CD14-positive monocyte (primary cell): ENCODE data around the gene SZT2. TPM values are rescaled to one million over a fixed set of nuclear protein-coding genes. Genes with fewer than 3 reads are reported as not detected.

ENCODE experiments used
- DNase-seq, 3 donors: peaks; one replicate each; pipeline ENCODE4 v3.0.0-alpha.2; 2011 to 2022
- H2AFZ ChIP-seq: 2 replicates; pipeline ENCODE4 v1.6.0; 2012; ENCODE audit warnings: mild to moderate bottlenecking, low read depth, low read length, inconsistent platforms; ENCODE audit not compliant: insufficient read depth, poor library complexity, severe bottlenecking
- H3K27ac ChIP-seq, 2 donors: 1 replicate in 1 of 2; 2 replicates in 1 of 2; pipeline ENCODE4 v1.5.1; 2012 to 2013; ENCODE audit warnings: low read length in 2 of 2, control low read depth in 1 of 2, inconsistent platforms in 1 of 2, low read depth in 1 of 2, mild to moderate bottlenecking in 1 of 2
- H3K27me3 ChIP-seq, 2 donors: one replicate each; pipeline versions ENCODE4 v1.6.0 to v1.6.1; 2011 to 2013; ENCODE audit warnings: low read length in 2 of 2; ENCODE audit not compliant: control insufficient read depth in 2 of 2, insufficient read depth in 2 of 2
- H3K36me3 ChIP-seq, 2 donors: replicated peaks in 1 of 2; 1 replicate in 1 of 2; 2 replicates in 1 of 2; pipeline versions ENCODE4 v1.5.1 to v1.6.1; 2012 to 2013; ENCODE audit warnings: low read length in 2 of 2, control low read depth in 1 of 2, inconsistent platforms in 1 of 2, mild to moderate bottlenecking in 1 of 2; ENCODE audit not compliant: insufficient read depth in 2 of 2, control insufficient read depth in 1 of 2
- H3K4me1 ChIP-seq, 2 donors: 1 replicate in 1 of 2; 2 replicates in 1 of 2; pipeline versions ENCODE4 v1.5.1 to v1.6.1; 2012 to 2013; ENCODE audit warnings: low read length in 2 of 2, control low read depth in 1 of 2, inconsistent platforms in 1 of 2, mild to moderate bottlenecking in 1 of 2, moderate library complexity in 1 of 2; ENCODE audit not compliant: insufficient read depth in 2 of 2, control insufficient read depth in 1 of 2
- H3K4me2 ChIP-seq: replicated peaks from 2 replicates; pipeline ENCODE3; 2012; ENCODE audit warnings: low read length, moderate library complexity, mild to moderate bottlenecking; ENCODE audit not compliant: poor library complexity, severe bottlenecking; ENCODE audit errors: extremely low read depth
- H3K4me3 ChIP-seq, 3 experiments: fragments of 200-600 bp in 1 of 3; sonication (generic) in 1 of 3; replicated peaks in 1 of 3; 1 replicate in 2 of 3; 2 replicates in 1 of 3; pipeline ENCODE4 v1.5.1; 2011 to 2013; ENCODE audit warnings: low read length in 3 of 3, mild to moderate bottlenecking in 3 of 3, control low read depth in 2 of 3, low read depth in 2 of 3, inconsistent platforms in 1 of 3, moderate library complexity in 1 of 3
- H3K79me2 ChIP-seq: 2 replicates; pipeline ENCODE4 v1.6.0; 2012; ENCODE audit warnings: mild to moderate bottlenecking, control low read depth, inconsistent platforms, low read length, moderate library complexity; ENCODE audit not compliant: insufficient read depth
- H3K9ac ChIP-seq: 2 replicates; pipeline ENCODE4 v1.6.0; 2017; ENCODE audit warnings: low read length, mild to moderate bottlenecking; ENCODE audit not compliant: insufficient read depth, poor library complexity, severe bottlenecking
- H3K9me3 ChIP-seq, 2 donors: replicated peaks in 1 of 2; 1 replicate in 1 of 2; 2 replicates in 1 of 2; pipeline versions ENCODE4 v1.5.1 to v1.6.1; 2012 to 2013; ENCODE audit warnings: low read length in 2 of 2, control low read depth in 1 of 2; ENCODE audit not compliant: control insufficient read depth in 1 of 2, insufficient read depth in 1 of 2
- H4K20me1 ChIP-seq: 2 replicates; pipeline ENCODE4 v1.6.0; 2012; ENCODE audit warnings: mild to moderate bottlenecking, low read length, control low read depth, moderate library complexity; ENCODE audit not compliant: insufficient read depth
- H3K27ac Mint-ChIP-seq, 7 donors: one replicate each; pipeline ENCODE4 v1.8.0; 2020; ENCODE audit warnings: mild to moderate bottlenecking in 7 of 7, mixed read lengths in 7 of 7, moderate library complexity in 6 of 7, inconsistent platforms in 2 of 7
- H3K27me3 Mint-ChIP-seq, 3 donors: one replicate each; pipeline ENCODE4 v1.8.0; 2021 to 2022; ENCODE audit warnings: low read depth in 3 of 3, mild to moderate bottlenecking in 3 of 3, mixed read lengths in 3 of 3, moderate library complexity in 3 of 3, inconsistent platforms in 1 of 3
- H3K36me3 Mint-ChIP-seq, 2 donors: one replicate each; pipeline ENCODE4 v1.8.0; 2020; ENCODE audit warnings: mixed read lengths in 2 of 2, inconsistent platforms in 1 of 2, mild to moderate bottlenecking in 1 of 2
- H3K4me1 Mint-ChIP-seq: one replicate; pipeline ENCODE4 v1.8.0; 2020; ENCODE audit warnings: mild to moderate bottlenecking, mixed read lengths
- H3K4me3 Mint-ChIP-seq, 2 donors: one replicate each; pipeline ENCODE4 v1.8.0; 2020; ENCODE audit warnings: mild to moderate bottlenecking in 2 of 2, mixed read lengths in 2 of 2, moderate library complexity in 1 of 2
- H3K9me3 Mint-ChIP-seq, 7 donors: one replicate each; pipeline ENCODE4 v1.8.0; 2020 to 2022; ENCODE audit warnings: mixed read lengths in 7 of 7, mild to moderate bottlenecking in 6 of 7, moderate library complexity in 6 of 7, inconsistent platforms in 2 of 7
- CTCF ChIP-seq: fragments of 200-600 bp; IDR thresholded peaks from one replicate; pipeline ENCODE4 v1.8.0; 2022; ENCODE audit warnings: antibody characterized with exemption, mild to moderate bottlenecking
- WGBS: methylation state at CpG from one replicate; pipeline ENCODE4 v1.1.5; 2013; ENCODE audit warnings: missing lambda C conversion rate; ENCODE audit not compliant: insufficient coverage; 5-methylcytosine and 5-hydroxymethylcytosine counted together
- intact Hi-C, 2 donors: fragments of 100-400 bp; cut with micrococcal nuclease; formaldehyde crosslinking; loops; one replicate each; pipeline versions ENCODE4 v1.15.0 to v1.15.1; 2023
- polyA plus RNA-seq, 3 donors: library from polyadenylated mRNA; depleted of rRNA in 1 of 3; unstranded in 2 of 3; stranded (reverse) in 1 of 3; fragments of 300-500 nt in 2 of 3; fragments of >200 nt in 1 of 3; fragmentation: Illumina TruSeq in 2 of 3; gene quantifications; 1 replicate in 2 of 3; 2 replicates in 1 of 3; pipeline ENCODE4 v1.2.3, GENCODE V29; 2012 to 2021

Gene SZT2
- polyA plus RNA-seq, 3 donors: 2.4 to 29.9 (median 2.6) TPM

GRCh38 chr1:43446881-43447835 is 57.5 kb downstream of the SZT2 start:
- Mint-ChIP-seq H3K4me1 (no peaks in the 10 kb centered on the region), H3K27ac (peak overlapping the region in 1 of 7 donors; percentile 63), H3K9me3 (peaks cover 0 to 2% (median 0%) of the 10 kb centered on the region in 7 donors), H3K27me3 (peaks cover 2 to 3% (median 3%) of the 10 kb centered on the region in 3 donors), H3K36me3 (peaks cover 93 to 100% of the 10 kb centered on the region in 2 donors), H3K4me3 (no peak overlapping the region)
- no peaks in the 10 kb centered on the region for H3K9me3 ChIP-seq
- no peak for DNase-seq
- H3K9ac ChIP-seq: no peak overlapping the region
- no peak overlapping the region for H3K27ac ChIP-seq
- no peaks in the 10 kb centered on the region for H3K27me3 ChIP-seq
- H3K36me3 ChIP-seq: peaks cover 92 to 100% of the 10 kb centered on the region in 2 donors
- WGBS: 98% methylated on average over 19 of the region's 19 CpGs
- no peak for TF ChIP-seq CTCF
- no peaks in the 10 kb centered on the region for H3K79me2 ChIP-seq
- H3K4me3 ChIP-seq: no peak overlapping the region
- H2AFZ ChIP-seq: no peak overlapping the region
- H3K4me1 ChIP-seq: no peaks in the 10 kb centered on the region
- H4K20me1 ChIP-seq: peaks cover 6% of the 10 kb centered on the region
- intact Hi-C loops: no loop called here
- no peak overlapping the region for H3K4me2 ChIP-seq

GRCh38 chr1:43447891-43448708 is 58.4 kb downstream of the SZT2 start:
- Histone ChIP-seq H4K20me1 (peaks cover 6% of the 10 kb centered on the region), H3K4me2 (no peak overlapping the region), H2AFZ (no peak overlapping the region), H3K27ac (no peak overlapping the region), H3K4me1 (peaks cover 2 to 4% of the 10 kb centered on the region in 2 donors), H3K27me3 (no peaks in the 10 kb centered on the region), H3K4me3 (no peak overlapping the region), H3K9me3 (no peaks in the 10 kb centered on the region), H3K36me3 (peaks cover 83 to 92% of the 10 kb centered on the region in 2 donors), H3K79me2 (no peaks in the 10 kb centered on the region), H3K9ac (no peak overlapping the region)
- H3K27ac Mint-ChIP-seq: peak overlapping the region in 1 of 7 donors; percentile 19
- DNase-seq: no peak
- no peak for TF ChIP-seq CTCF
- H3K4me1 Mint-ChIP-seq: peaks cover 8% of the 10 kb centered on the region
- intact Hi-C loops: no loop called here
- peaks cover 3 to 5% (median 3%) of the 10 kb centered on the region in 3 donors for H3K27me3 Mint-ChIP-seq
- 94% methylated on average over 25 of the region's 25 CpGs for WGBS
- peaks cover 0 to 1% (median 0%) of the 10 kb centered on the region in 7 donors for H3K9me3 Mint-ChIP-seq
- H3K36me3 Mint-ChIP-seq: peaks cover 91 to 96% of the 10 kb centered on the region in 2 donors
- H3K4me3 Mint-ChIP-seq: no peak overlapping the region
